Right renal pelvis (tissue), 4 donors: Measurements from ENCODE around the gene C4orf50. TPM values are rescaled to one million over a fixed set of nuclear protein-coding genes. Genes with fewer than 3 reads are reported as not detected.
"Not testable (repeated sequence)": the region's sequence is repeated elsewhere in the genome, so short reads cannot be mapped to it uniquely, and the experiment has no call there.

ENCODE experiments used
- DNase-seq, 4 donors: peaks; one replicate each; pipeline ENCODE4 v3.0.0-alpha.2; 2013; ENCODE audit warnings: low read depth in 4 of 4, low spot score in 3 of 4, missing footprints in 1 of 4
- polyA plus RNA-seq, 4 donors: library from polyadenylated mRNA; unstranded; fragments of 120-200 nt; gene quantifications; one replicate each; pipeline ENCODE4 v1.2.1, GENCODE V29; 2013; ENCODE audit not compliant: insufficient read length in 4 of 4

Gene C4orf50
- polyA plus RNA-seq, 4 donors: 0.01 TPM; not detected in 1

DNA sequence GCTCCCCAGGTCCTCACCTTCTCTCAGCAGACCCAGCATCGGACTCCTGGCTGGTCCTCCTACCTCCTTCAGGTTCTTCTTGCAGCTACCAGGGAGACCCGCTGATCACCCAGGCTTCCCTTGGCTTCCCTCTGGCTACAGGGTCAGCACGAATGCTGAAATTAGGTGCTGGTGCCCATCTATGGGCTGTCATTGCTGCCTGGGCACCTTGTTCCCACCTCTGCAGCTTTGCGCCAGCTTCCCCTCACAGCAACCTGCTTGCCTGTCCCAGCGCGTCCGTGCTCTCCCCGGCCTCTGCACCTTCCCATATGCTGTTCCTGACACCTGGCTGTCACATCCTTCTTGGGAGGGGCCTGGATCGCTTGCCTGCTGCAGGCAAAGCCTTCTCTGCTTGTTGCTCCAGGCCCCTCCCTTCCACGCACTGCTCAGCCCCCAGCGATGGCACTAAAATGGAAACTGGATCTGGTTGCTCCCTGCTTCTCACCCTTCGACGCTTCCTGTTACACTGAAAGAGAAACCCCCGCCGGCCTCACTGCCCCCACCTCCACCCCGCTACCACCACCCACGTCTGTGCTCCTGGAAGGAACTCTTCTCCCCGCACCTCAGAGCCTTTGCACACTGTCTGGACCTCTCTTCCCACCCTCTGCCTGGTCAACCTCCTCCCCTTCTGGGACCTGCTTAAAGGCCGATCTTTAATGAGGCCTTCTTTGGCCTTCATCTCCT lies 22.2 kb downstream of the C4orf50 start:
- no peak for DNase-seq

DNA sequence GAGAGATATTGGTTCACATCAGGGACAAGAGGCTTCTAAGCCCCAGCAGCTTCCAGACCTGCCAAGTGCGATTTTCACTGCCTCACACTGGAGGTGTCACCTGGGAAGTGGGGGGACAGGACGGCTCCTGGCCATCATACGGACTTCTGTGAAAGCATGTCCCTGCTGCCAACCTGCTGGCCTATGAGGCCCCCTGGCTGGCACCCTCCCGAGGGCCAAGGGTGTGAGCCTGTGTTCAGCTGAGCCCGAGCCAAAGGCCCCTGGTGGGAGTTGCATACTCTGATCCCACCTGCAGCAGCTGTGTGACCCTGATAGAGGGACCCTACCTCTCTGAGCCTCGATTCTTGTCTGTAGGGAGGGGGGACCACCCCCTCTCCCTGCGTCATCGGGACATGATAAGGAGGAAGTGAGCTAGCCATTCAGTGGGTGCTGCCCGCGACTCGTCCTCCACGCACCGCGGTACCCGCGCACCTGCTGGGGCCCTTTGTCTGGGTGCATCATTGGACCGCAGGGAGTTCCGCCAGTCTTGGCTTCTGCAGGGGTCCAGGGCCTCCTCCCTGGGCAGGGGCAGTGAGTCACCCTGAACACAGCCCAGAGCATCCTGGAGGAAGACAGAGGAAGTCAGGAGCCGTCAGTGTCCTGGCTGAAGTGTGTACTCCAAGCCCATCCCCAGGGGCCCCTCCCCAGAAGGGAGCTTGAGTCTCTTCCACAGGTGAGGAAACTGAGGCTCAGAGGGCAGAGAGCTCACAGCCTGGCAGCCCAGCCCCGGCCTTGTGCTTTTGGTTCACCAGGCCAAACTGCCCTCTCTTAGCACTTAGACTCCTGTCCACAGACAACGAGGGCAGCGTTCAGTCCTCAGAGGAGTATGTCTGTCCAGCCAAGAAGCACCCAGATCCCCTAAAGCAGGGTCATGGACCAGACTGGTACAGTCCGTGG lies 24.1 kb downstream of the C4orf50 start:
- no peak for DNase-seq

DNA sequence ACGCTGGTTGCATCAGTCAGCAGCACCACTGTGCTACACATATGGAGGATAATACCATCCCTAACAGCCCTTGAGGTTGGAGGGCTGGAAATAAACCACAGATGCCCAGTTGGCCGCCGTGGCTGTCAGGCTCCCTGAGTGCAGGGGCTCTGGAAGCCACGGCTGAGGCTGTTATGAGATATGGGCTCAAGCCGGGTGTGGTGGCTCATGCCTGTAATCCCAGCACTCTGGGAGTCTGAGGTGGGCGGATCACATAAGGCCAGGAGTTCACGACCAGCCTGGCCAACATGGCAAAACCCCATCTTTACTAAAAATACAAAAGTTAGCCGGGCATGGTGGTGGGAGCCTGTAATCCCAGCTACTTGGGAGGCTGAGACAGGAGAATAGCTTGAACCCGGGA lies 24.9 kb downstream of the C4orf50 start:
- not testable (repeated sequence) for DNase-seq

DNA sequence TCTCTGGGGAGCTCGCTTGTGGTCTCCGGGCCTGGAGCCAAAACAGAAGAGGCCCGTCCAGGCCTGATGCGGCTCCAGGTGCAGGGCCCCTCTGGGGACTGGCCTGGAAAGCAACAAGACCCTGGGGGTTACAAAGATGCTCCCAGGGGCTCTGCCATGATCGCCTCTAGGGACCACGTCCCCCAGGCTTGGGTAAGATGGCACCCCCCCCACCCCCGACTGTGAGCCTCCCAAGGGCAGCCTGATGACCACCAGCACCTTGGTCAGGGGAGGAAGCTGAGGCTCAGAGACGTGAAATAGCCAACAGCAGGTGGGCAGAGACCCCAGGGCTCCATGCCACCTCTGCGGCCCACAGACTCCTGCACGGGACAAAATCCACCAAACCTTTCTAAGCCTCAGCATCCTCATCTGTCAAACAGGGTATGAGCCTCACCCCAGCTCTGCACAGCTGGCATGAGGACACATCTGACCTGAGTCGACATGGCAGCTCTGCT lies 25.4 kb downstream of the C4orf50 start:
- DNase-seq: no peak

DNA sequence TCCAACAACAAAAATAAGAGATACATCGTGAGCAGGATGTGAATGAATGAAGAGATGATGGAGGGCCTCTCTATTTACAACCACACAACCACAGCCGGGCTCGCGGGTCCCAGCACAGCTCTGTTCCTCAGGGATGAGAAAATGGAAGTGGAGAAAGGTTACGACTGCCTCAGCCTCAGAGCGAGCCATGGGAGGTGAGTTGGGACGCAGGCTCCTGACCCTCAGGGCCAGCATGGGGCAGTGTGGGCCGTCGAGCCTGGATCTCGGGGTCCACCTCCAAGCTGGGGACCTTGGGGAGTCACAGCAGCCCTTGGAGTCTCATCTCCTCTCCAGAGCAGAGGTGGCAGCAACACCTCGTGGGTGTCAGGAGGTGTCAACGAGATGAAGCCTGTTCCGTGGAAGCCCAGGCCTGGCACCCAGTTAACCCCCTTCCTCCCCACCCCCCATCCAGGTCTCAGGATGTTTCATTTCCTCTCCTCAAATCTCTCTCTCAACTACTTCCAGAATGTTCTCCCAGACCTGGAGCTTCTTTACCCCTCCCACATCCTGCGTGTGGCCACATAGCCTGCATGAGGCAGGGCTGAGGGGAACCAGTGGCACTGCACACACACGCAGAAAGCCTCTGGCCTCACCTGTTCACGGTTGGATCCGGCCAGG lies 25.9 kb downstream of the C4orf50 start:
- DNase-seq: no peak

DNA sequence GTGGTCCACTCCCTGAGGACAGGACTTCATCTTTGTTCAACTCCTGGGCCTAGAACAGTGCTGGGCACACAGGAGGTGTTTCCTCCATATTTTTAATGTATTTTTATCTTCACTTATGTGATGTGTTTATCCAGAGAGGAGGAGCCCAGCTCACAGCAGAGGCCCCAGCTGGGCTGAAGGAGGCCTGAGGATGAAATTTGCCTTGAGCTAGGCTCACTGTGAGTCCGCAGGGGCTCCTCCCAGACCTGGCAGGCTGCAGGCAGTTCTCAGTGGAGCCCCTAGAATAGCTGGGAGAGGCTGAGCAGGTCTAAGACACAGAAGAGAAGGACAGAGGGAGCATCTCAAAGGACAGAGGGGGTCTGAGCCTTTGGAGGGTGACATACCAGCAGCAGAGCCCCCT lies 26.8 kb downstream of the C4orf50 start:
- DNase-seq: no peak

DNA sequence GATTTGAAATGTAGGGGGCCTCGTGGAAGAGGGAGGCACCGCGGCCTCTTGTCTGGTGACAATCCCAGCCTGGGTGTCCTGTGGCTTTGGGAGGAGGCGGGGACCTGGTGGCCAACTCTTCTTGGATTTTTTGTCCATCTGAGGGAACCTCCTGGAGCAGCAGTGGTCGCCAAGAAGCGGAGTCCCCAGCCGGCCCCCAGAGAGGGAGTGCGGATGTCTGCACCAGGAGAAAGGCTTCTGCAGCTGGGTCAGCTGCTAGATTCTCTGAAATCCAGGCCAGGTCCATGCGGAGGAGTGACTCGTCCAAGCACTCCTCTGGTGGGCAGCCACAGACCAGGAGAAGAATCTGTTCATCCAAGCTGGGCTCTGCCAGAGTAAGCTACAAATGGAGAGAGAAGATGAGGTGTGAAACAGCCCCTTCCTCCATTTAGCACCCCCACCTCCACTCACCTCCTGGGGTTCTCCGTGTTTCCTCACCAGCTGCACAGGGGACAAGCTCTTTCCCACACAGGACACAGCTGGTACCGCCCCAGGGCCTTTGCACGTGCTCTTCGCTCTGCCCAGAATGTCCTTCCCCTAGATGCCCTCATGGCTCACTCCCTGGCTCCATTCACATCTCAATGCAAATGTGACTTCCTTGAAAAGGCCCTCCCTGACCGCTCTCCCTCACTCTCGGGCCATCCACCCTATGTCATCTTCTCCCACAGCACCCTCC lies 27.6 kb downstream of the C4orf50 start:
- DNase-seq: no peak

DNA sequence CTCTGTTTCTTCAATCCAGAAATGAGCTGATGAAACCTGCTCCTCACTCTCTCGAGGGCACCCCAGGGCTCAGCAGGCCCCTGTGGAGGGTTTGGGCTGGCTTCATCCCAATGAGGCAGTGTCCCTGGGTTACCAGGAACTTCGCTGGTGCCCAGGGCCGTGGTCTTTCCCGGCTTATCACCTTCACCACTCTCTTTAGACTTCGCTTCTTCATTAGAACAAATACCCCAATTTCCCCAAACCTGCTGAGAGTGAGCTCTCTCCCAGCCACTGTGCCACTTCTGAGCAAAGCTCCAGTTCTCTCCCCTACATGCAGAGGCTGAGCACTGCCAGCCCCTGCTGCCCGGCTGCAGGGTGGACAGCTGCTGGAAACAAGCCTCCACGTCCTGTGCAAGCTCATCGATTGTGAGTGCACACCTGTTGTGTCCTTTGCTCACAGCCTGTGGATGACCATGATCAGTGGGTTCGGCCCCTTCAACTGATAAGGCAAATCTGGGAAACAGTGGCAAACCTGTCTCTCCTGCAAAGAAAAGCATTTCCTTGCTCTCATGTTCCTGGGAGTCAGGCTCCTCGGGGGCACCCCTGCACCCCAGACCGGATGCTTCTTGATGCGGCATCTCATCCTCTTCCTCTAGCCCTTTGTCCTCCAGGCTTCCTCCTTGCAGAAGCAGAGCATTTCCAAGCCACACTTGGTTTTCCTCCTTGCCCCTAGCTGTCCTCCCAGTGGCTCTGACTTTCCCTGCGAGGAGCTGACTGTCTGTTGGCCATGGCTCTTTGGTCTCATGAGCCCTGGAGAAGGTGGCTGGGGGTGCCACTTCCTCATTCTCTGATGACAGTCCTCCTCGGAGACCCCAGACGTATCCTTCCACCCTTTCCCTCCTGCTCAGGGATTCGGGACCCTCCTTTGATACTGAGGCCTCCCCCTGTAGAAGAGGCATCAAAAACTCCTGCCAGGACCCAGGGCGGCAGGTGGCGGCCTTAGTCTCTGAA lies 28.7 kb downstream of the C4orf50 start:
- DNase-seq: no peak

DNA sequence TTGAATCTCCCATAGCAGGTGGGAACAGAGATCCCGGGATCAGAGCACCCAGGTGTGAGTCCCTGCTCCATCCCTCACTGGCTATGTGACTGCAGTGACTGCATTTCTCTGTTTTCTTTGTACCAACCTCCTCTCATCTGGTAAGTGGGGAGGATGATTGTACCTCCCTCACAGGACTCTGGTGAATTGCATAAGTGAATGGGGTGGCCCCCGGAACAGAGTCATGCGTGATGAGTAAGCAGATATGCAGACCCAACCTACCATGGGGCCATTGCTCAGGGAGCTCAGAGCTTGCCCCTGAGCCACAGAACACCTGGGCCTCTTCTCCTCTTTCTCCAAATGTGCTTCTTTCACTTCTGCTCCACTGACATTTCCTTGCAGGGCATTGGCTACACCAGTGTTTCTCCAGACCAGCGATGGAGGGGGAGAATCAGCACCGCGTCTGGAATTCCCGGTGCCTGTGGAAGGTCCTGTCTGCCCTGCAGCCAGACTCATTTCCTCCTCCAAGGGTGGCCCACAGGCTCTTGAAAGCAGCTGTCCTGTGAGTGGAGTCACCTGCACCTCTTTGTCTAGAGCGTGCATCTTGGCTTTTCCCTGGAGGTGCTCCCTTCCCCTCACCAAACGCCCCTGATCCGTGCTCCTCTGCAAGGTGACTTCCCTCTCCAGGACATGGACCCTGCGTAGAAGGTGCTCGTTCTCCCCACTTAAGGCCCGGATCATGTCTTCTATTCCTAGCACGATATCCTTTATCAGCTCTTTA lies 30.0 kb downstream of the C4orf50 start:
- no peak for DNase-seq

DNA sequence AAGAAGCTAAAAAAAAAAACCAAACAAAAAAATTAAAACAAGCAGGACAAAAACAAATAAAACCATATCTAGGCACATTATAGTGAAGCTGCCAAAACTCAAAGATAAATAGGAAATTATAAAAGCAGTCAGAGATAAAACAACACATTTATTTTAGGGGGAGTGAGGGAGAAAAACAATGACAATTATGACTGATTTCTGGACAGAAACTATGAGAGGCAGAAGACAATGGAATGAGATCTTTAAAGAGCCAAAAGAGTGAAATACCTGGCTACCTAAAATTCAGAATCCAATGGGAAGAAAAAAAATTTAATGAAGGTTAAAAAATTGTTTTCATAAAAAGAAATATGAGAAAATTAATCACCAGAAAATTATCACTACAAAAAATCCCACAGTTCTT lies 33.4 kb downstream of the C4orf50 start:
- no peak for DNase-seq

DNA sequence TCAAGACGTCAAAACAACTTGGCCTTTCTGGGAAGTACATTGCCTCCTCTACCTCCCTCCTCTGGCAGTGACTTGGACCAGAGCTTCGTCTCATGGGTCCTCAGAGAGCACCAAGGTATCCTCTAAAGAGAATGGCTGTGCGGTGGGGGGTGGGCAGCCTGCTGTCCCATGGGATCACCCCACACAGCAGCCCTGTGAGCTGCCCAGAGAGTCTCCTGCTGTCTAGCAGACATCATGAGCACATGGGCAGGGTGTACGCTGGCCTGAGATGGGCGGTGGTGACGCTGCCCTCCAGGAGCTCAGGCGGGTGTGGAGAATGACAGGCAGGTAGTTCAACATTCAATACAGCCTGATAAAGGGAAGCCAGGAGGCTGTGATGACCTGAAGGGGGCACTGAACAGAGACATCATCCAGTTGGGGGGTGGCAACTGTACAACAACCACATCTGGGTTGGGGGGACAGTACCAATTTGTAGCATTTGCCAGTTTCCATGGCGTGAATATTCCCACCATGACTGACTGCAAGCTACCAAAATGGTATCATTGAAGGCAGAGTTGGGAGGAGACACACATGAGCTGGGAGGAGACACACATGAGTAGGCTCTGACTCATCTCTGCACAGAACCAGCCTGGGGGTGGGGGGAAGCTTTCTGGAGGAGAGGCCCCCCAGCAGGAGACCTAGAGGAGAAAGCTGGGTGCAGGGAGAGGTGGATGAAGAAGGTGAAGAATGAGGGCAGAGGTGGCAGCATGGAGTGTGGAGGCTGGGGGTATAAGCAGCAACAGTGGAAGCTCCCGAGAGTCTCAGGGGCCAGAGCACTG lies 35.9 kb downstream of the C4orf50 start:
- DNase-seq: no peak

DNA sequence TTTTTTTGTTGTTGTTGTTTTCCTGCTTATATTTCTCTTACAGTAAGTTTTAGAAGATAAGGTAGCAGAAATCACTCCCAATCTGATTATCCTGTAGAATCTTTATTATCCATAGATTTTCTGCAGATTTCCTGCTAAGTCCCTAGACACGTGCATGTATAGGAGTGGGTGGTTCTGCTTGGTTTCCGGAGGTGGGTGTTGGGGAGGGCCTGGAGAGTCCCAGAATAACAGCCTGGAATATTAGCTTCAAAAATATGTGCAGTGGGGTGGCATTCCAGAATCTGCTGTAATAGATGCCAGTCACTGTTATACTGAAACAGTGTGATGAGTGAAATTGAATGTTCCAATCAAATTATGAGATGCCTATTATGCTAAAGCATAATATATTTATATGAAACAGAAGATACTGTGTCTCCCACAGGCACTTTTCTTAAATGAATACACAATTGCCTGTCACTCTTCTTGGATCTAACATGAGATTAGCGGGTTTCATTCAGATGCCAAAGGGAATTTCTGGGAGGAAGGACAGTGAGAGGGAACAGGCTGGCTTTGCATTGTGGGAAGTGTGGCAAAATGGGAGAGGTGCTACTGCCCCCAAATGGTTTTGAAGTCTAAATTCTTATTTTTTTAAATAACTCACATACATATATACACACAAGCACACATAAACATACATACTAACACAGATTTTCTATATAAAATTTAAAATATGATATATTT lies 37.6 kb downstream of the C4orf50 start:
- no peak for DNase-seq

DNA sequence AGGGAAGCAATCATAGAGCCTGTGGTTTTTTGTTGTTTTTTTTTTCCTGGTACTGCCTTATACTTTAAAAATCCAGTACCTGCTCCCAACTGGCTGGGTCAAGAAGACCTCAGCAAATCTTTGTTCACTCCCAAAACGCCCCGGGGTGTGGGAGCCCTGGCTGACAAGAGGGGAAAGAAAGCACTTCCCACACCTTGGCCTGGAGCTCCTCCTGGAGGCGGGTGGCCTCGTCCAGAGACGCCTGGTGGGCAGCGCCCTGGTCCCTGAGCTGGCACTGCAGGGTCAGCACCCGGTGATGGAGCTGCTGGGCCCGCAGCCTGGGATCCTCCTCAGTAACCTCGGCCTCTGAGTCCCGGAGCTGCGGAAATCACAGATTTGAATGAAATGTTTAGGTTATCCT lies 38.2 kb downstream of the C4orf50 start:
- no peak for DNase-seq

DNA sequence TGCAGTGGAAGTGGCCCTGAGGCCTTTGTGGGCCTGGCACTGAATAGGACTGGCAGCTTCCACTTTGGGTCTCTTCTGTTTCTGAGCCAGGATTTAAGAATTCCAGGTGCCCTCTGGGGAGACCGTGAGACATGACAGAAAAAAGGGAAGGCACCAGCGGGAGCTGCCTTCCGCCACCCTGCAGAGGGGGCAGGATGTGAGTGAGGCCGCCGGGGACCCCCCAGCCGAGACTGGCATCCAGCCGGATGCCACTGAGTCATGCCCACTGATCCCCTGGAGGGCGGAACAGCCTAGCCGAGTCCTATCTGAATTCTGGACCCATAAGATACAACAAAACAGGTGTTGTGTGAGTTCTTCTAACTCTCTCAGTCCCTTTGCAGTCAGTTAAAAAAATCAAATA lies 41.3 kb downstream of the C4orf50 start:
- DNase-seq: no peak

DNA sequence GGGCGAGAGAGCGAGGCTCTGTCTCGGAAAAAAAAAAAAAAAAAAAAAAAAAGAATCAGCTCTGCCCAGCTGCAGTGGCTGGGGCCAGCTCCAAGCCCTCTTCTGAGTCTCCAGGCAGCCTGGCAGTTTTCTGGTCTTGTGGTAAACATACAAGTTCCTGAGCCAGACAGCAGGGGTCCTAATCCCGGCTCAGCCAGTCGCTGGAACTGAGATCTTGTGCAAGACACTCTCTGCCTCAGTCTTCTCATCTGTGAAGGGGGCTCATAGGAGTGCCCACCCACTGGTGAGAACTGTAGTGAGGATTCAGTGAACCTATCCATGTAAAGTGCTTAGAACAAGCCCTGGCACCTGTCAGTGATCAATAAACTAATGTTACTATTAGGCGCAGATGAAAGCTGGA lies 41.8 kb downstream of the C4orf50 start:
- DNase-seq: no peak

DNA sequence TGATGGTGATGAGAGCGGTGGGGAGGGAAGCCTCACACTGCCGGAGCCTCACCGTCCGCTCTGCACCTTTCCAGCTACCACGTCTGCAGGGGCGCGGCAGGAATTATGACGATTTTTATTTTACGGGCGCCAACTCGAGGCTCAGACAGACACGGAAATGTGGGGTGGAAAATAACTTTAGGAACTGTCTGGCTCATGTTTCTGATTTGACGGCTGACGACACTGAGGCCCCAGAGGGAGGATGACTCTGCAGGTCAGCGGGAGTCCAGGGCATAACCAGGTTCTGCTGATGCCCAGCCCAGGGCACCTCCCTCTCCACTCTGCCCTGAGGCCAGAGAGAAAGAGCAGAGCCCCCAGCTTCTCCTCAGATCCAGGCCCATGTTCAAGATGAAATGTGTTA lies 43.9 kb downstream of the C4orf50 start:
- no peak for DNase-seq
